ENCODE results near the gene MYMK. TPM values are rescaled to one million over a fixed set of nuclear protein-coding genes. Genes with fewer than 3 reads are reported as not detected.

MYMK gene
- total and polyA plus RNA-seq, 2 of the 4 experiments (the other 2 are of a cell fraction): not detected

- POLR2A ChIA-PET (ENCODE audit: unreplicated experiment): interaction anchor here (0.6 kb wide), 1 partner anchor 58 kb away, joined by 3 read pairs; no protein-coding TSS in a partner anchor
- intact Hi-C loops (cut with micrococcal nuclease): loop anchor here (1.0 kb wide), 1 partner anchor 39 kb away; no protein-coding TSS in a partner anchor
- Histone ChIP-seq H2BK5ac (ENCODE audit: low read depth, low read length, poor library complexity, severe bottlenecking) (no peak overlapping the region), H4K5ac (ENCODE audit: low read depth, low read length) (no peak overlapping the region), H3K4ac (ENCODE audit: low read depth, low read length) (peak overlapping the region; percentile 53), H3K27me3 (ENCODE audit: control insufficient read depth, insufficient read depth, low read length) (peaks cover 5% of the 10 kb centered on the region; the same call in 1 of the 2 replicates), H2AK9ac (replicated peaks; ENCODE audit: low read depth, low read length, poor library complexity) (peak overlapping the region; percentile 63), H3K4me2 (ENCODE audit: low read depth, low read length) (peak overlapping the region; percentile 53), H4K20me1 (ENCODE audit: insufficient read depth, low read length) (no peaks in the 10 kb centered on the region), H2BK15ac (ENCODE audit: low read depth, low read length) (peak overlapping the region; percentile 11; the same call in 1 of the 3 replicates), H3K4me1 (ENCODE audit: control insufficient read depth, insufficient read depth, low read length) (peaks cover 18% of the 10 kb centered on the region), H3K4me3 (ENCODE audit: insufficient read depth, low read depth, low read length) (no peak overlapping the region), H2BK120ac (ENCODE audit: low read depth, low read length) (peak overlapping the region; percentile 74), H3K18ac (ENCODE audit: low read depth, low read length) (no peak overlapping the region), H4K91ac (ENCODE audit: insufficient read depth, low read depth, low read length) (peak overlapping the region; percentile 51), H3K27ac (ENCODE audit: insufficient read depth, low read length) (peak overlapping the region; percentile 0; the same call in 1 of the 2 replicates), H2AFZ (replicated peaks; ENCODE audit: low read length, poor library complexity) (peak overlapping the region; percentile 80), H2AK5ac (ENCODE audit: low read depth, low read length) (peak overlapping the region; percentile 47; the same call in 1 of the 2 replicates), H3K56ac (ENCODE audit: extremely low read depth, insufficient read depth, low read length) (no peak overlapping the region), H3K14ac (replicated peaks; ENCODE audit: low read depth, low read length) (peak overlapping the region; percentile 2; the same call in 1 of the 2 replicates), H2BK20ac (ENCODE audit: low read depth, low read length) (peak overlapping the region; percentile 73; the same call in 1 of the 2 replicates), H3K36me3 (ENCODE audit: control insufficient read depth, insufficient read depth, low read length) (no peaks in the 10 kb centered on the region), H3K79me1 (ENCODE audit: low read depth in 1 of 2, low read length in 2 of 2) (no peaks in the 10 kb centered on the region), H3K23ac (ENCODE audit: low read depth, low read length) (peak overlapping the region; percentile 39; the same call in 1 of the 2 replicates), H3K9me1 (ENCODE audit: insufficient read depth, low read length) (peaks cover 3% of the 10 kb centered on the region; the same call in 1 of the 2 replicates), H3K9me3 (ENCODE audit: control insufficient read depth, insufficient read depth, low read length) (no peaks in the 10 kb centered on the region), H3K9ac (ENCODE audit: low read depth, low read length) (no peak overlapping the region), H4K8ac (ENCODE audit: low read depth in 2 of 2, low read length in 2 of 2) (peak overlapping the region; percentile 32 to 73)
- DNase-seq (peak; percentile 85), ATAC-seq (ENCODE audit: low read depth) (peak; percentile 88)
- dilution Hi-C loops (cut with HindIII; ENCODE audit: low sequenced_read_pairs, unreplicated experiment): no loop called here
- in situ Hi-C loops (cut with MboI; ENCODE audit: low sequenced_read_pairs): no loop called here
- BruUV-seq (replicated peaks): no TSS peak
- WGBS, 2 experiments (ENCODE audit: extremely low coverage in 2 of 2, insufficient read length in 1 of 2): 13% methylated on average over 11 of the region's 31 CpGs; no CpG with 5 or more reads in 1 of the 2 experiments
- no peak for TF ChIP-seq RCOR1 (IDR thresholded peaks at IDR 0.05; ENCODE audit: insufficient replicate concordance, low read length)
- TF ChIP-seq CHD1 (IDR thresholded peaks at IDR 0.05; ENCODE audit: low read depth, low read length): no peak
- TF ChIP-seq SMC3 (IDR thresholded peaks at IDR 0.05; ENCODE audit: low read depth, low read length): no peak
- TF ChIP-seq FOS (IDR thresholded peaks at IDR 0.05; ENCODE audit: low read depth, low read length): peak; percentile 91
- TF ChIP-seq MAZ (IDR thresholded peaks at IDR 0.05; ENCODE audit: borderline replicate concordance, low read depth, low read length): no peak
- TF ChIP-seq USF2 (IDR thresholded peaks at IDR 0.05; ENCODE audit: low read depth, low read length): peak; percentile 71
- TF ChIP-seq MXI1 (IDR thresholded peaks at IDR 0.05; ENCODE audit: borderline replicate concordance, low read depth, low read length): peak; percentile 46; the same call in 1 of the 2 replicates
- TF ChIP-seq RAD21 (IDR thresholded peaks at IDR 0.05; ENCODE audit: low read length): no peak
- peak; percentile 94 for TF ChIP-seq BHLHE40 (IDR thresholded peaks at IDR 0.05; ENCODE audit: low read depth, low read length)
- peak; percentile 53; the same call in 1 of the 2 replicates for TF ChIP-seq CEBPB (IDR thresholded peaks at IDR 0.05; ENCODE audit: low read depth, low read length)
- TF ChIP-seq POLR2A (IDR thresholded peaks at IDR 0.05; ENCODE audit: low read depth, low read length): no peak
- CTCF ChIA-PET: no interaction called here
Observed at GRCh38 chr9:133558191-133559126, 33.7 kb upstream of the MYMK start.
